ENCODE results near the gene TMEM97. TPM values are rescaled to one million over a fixed set of nuclear protein-coding genes. Genes with fewer than 3 reads are reported as not detected.

Gene TMEM97
- total and polyA plus RNA-seq, 9 of the 15 experiments (the other 6 are each of a cell fraction or from before 2014, with no cell fraction given), result 34.6 to 121 (median 76.0) TPM

- TF ChIP-seq HMBOX1 (IDR thresholded peaks at IDR 0.05) (no peak), POLR3A (IDR thresholded peaks at IDR 0.05; ENCODE audit: borderline replicate concordance, extremely low read depth, insufficient read depth, insufficient read length) (no peak), JUND (IDR thresholded peaks at IDR 0.05; ENCODE audit: borderline replicate concordance, low read depth, low read length) (peak; percentile 100), JUND (tag; IDR thresholded peaks at IDR 0.05; ENCODE audit: borderline replicate concordance, low read depth, low read length) (peak; percentile 99), ZNF398 (CRISPR knock-in tag; IDR thresholded peaks at IDR 0.05) (no peak), SRSF9 (IDR thresholded peaks at IDR 0.05; ENCODE audit: borderline replicate concordance, low read depth, low read length) (no peak), FOXJ3 (CRISPR knock-in tag; IDR thresholded peaks at IDR 0.05) (peak; percentile 84), ZNF3 (CRISPR knock-in tag; IDR thresholded peaks at IDR 0.05) (no peak), SMARCE1 (IDR thresholded peaks at IDR 0.05) (no peak), SMAD4 (CRISPR knock-in tag; conservative IDR thresholded peaks at IDR 0.05) (peak; percentile 48; the same call in 1 of the 2 replicates), CUX1 (CRISPR knock-in tag; IDR thresholded peaks at IDR 0.05) (no peak), STAT5B (CRISPR knock-in tag; IDR thresholded peaks at IDR 0.05) (no peak), SIN3B (IDR thresholded peaks at IDR 0.05; ENCODE audit: low read depth) (peak; percentile 76), PHF20 (IDR thresholded peaks at IDR 0.05; ENCODE audit: partially characterized antibody) (peak; percentile 73), JUN (IDR thresholded peaks at IDR 0.05; ENCODE audit: borderline replicate concordance, low read depth, low read length) (peak; percentile 99), JUN (CRISPR knock-in tag; IDR thresholded peaks at IDR 0.05; ENCODE audit: borderline replicate concordance) (peak; percentile 65; the same call in 1 of the 2 replicates), IRF9 (tag; IDR thresholded peaks at IDR 0.05) (no peak), ZC3H8 (IDR thresholded peaks at IDR 0.05) (no peak), NFE2L1 (tag; IDR thresholded peaks at IDR 0.05; ENCODE audit: borderline replicate concordance, low read depth) (no peak)
Observed at GRCh38 chr17:28335201-28335958, 16.4 kb downstream of the TMEM97 start, which contains the start of the genes IFT20 and TNFAIP1 (continued).

Data from K562 (cell line).